CD4-positive, alpha-beta memory T cell (primary cell): ENCODE results near the gene BIVM. TPM values are rescaled to one million over a fixed set of nuclear protein-coding genes. Genes with fewer than 3 reads are reported as not detected.

Experiments
- CTCF ChIA-PET: fragments of 350-600 bp; sonication (Branson Sonifier 250); formaldehyde crosslinking; loops from one replicate; lab custom pipeline; 2021; ENCODE audit warnings: inconsistent platforms; ENCODE audit not compliant: partially characterized antibody; lab: Charles Lee
- POLR2A ChIA-PET: fragments of 350-600 bp; sonication (Branson Sonifier 250); formaldehyde crosslinking; loops from one replicate; lab custom pipeline; 2021; ENCODE audit not compliant: partially characterized antibody; lab: Charles Lee
- DNase-seq, 5 donors: peaks; one replicate each; pipeline versions ENCODE4 v3.0.0 to v3.0.0-alpha.2; 2020 to 2022; ENCODE audit warnings: mixed read lengths in 1 of 5
- H3K27ac ChIP-seq: one replicate; pipeline ENCODE4 v1.7.0; 2013; ENCODE audit warnings: low read depth, low read length
- H3K27me3 ChIP-seq: 2 replicates; pipeline ENCODE4 v1.7.0; 2013; ENCODE audit warnings: mild to moderate bottlenecking, low read length, moderate library complexity; ENCODE audit not compliant: insufficient read depth
- H3K36me3 ChIP-seq: 2 replicates; pipeline ENCODE4 v1.7.0; 2013; ENCODE audit warnings: mild to moderate bottlenecking, low read length, moderate library complexity; ENCODE audit not compliant: insufficient read depth
- H3K4me1 ChIP-seq: 2 replicates; pipeline ENCODE4 v1.7.0; 2013; ENCODE audit warnings: mild to moderate bottlenecking, low read length, moderate library complexity; ENCODE audit not compliant: insufficient read depth
- H3K4me3 ChIP-seq, 2 donors: one replicate each; pipeline ENCODE4 v1.7.0; 2013; ENCODE audit warnings: low read length in 2 of 2, mild to moderate bottlenecking in 1 of 2
- H3K9me3 ChIP-seq, 2 donors: one replicate each; pipeline ENCODE4 v1.7.0; 2013; ENCODE audit warnings: low read length in 2 of 2, control low read depth in 1 of 2; ENCODE audit not compliant: control insufficient read depth in 1 of 2
- H3K27ac Mint-ChIP-seq, 7 donors: one replicate each; pipeline ENCODE4 v1.8.0; 2020 to 2021; ENCODE audit warnings: mixed read lengths in 7 of 7, mild to moderate bottlenecking in 6 of 7, inconsistent platforms in 3 of 7, moderate library complexity in 3 of 7
- H3K27me3 Mint-ChIP-seq, 2 donors: one replicate each; pipeline ENCODE4 v1.8.0; 2020 to 2021; ENCODE audit warnings: mixed read lengths in 2 of 2
- H3K36me3 Mint-ChIP-seq, 2 donors: one replicate each; pipeline ENCODE4 v1.8.0; 2020 to 2021; ENCODE audit warnings: mixed read lengths in 2 of 2, inconsistent platforms in 1 of 2, mild to moderate bottlenecking in 1 of 2
- H3K4me1 Mint-ChIP-seq, 4 donors: one replicate each; pipeline ENCODE4 v1.8.0; 2020 to 2021; ENCODE audit warnings: mixed read lengths in 4 of 4, mild to moderate bottlenecking in 1 of 4
- H3K4me3 Mint-ChIP-seq, 8 donors: one replicate each; pipeline ENCODE4 v1.8.0; 2020 to 2021; ENCODE audit warnings: mixed read lengths in 8 of 8, mild to moderate bottlenecking in 7 of 8, moderate library complexity in 6 of 8, inconsistent platforms in 3 of 8
- H3K9me3 Mint-ChIP-seq, 8 donors: one replicate each; pipeline ENCODE4 v1.8.0; 2020 to 2021; ENCODE audit warnings: mixed read lengths in 8 of 8, mild to moderate bottlenecking in 5 of 8, inconsistent platforms in 3 of 8, moderate library complexity in 1 of 8
- intact Hi-C: fragments of 100-400 bp; cut with micrococcal nuclease; formaldehyde crosslinking; loops from one replicate; pipeline ENCODE4 v1.15.1; 2023
- polyA plus RNA-seq, 2 donors: library from polyadenylated mRNA; unstranded; fragments of 300-500 nt; fragmentation: Illumina TruSeq; gene quantifications; one replicate each; pipeline ENCODE4 v1.2.3, GENCODE V29; 2021
- total RNA-seq, 2 experiments: library from RNA; stranded (reverse); gene quantifications; one replicate each; pipeline ENCODE4 v1.2.3, GENCODE V29; 2021

The BIVM gene
- total and polyA plus RNA-seq, 4 experiments from 2014 or later: 7.4 to 10.9 (median 9.8) TPM

GRCh38 chr13:102875256-102875655 lies 76.3 kb downstream of the BIVM start:
- intact Hi-C loops: no loop called here
- H3K9me3 Mint-ChIP-seq: no peaks in the 10 kb centered on the region
- Histone ChIP-seq H3K36me3 (peaks cover 35% of the 10 kb centered on the region), H3K27me3 (no peaks in the 10 kb centered on the region), H3K4me1 (peaks cover 8% of the 10 kb centered on the region), H3K4me3 (no peak overlapping the region), H3K27ac (no peak overlapping the region), H3K9me3 (no peaks in the 10 kb centered on the region)
- POLR2A ChIA-PET: no interaction called here
- no peak for DNase-seq
- H3K4me1 Mint-ChIP-seq: peaks cover 8 to 19% (median 11%) of the 10 kb centered on the region in 4 donors
- CTCF ChIA-PET: interaction anchor here (1.2 to 1.3 kb wide), 2 partner anchors 9 to 284 kb away, joined by 3 to 4 read pairs; no protein-coding TSS in a partner anchor
- H3K27ac Mint-ChIP-seq: no peak overlapping the region
- H3K4me3 Mint-ChIP-seq: no peak overlapping the region
- H3K36me3 Mint-ChIP-seq: peaks cover 34 to 62% of the 10 kb centered on the region in 2 donors
- no peaks in the 10 kb centered on the region for H3K27me3 Mint-ChIP-seq

GRCh38 chr13:102877303-102877702 lies 78.4 kb downstream of the BIVM start:
- intact Hi-C loops: no loop called here
- H3K4me3 Mint-ChIP-seq: no peak overlapping the region
- H3K9me3 Mint-ChIP-seq: no peaks in the 10 kb centered on the region
- Histone ChIP-seq H3K36me3 (peaks cover 32% of the 10 kb centered on the region), H3K4me3 (no peak overlapping the region), H3K9me3 (no peaks in the 10 kb centered on the region), H3K27ac (no peak overlapping the region), H3K4me1 (no peaks in the 10 kb centered on the region), H3K27me3 (no peaks in the 10 kb centered on the region)
- no peak overlapping the region for H3K27ac Mint-ChIP-seq
- H3K4me1 Mint-ChIP-seq: peaks cover 0 to 10% (median 4%) of the 10 kb centered on the region in 4 donors
- H3K27me3 Mint-ChIP-seq: no peaks in the 10 kb centered on the region
- peaks cover 32 to 51% of the 10 kb centered on the region in 2 donors for H3K36me3 Mint-ChIP-seq
- no peak for DNase-seq
- ChIA-PET CTCF (no interaction called here), POLR2A (no interaction called here)

GRCh38 chr13:102878481-102878880 lies 79.6 kb downstream of the BIVM start:
- CTCF ChIA-PET: interaction anchor here (1.4 kb wide), 1 partner anchor 8 kb away, joined by 8 read pairs; no protein-coding TSS in a partner anchor
- H3K4me3 ChIP-seq: no peak overlapping the region
- Mint-ChIP-seq H3K27ac (peak overlapping the region in 2 of 7 donors; percentile 11 to 34), H3K27me3 (no peaks in the 10 kb centered on the region), H3K36me3 (peaks cover 28 to 43% of the 10 kb centered on the region in 2 donors), H3K4me3 (no peak overlapping the region), H3K4me1 (peaks cover 0 to 2% (median under 1%) of the 10 kb centered on the region in 4 donors), H3K9me3 (no peaks in the 10 kb centered on the region)
- intact Hi-C loops: no loop called here
- no peaks in the 10 kb centered on the region for H3K27me3 ChIP-seq
- H3K36me3 ChIP-seq: peaks cover 27% of the 10 kb centered on the region
- POLR2A ChIA-PET: no interaction called here
- no peaks in the 10 kb centered on the region for H3K9me3 ChIP-seq
- H3K27ac ChIP-seq: no peak overlapping the region
- DNase-seq: no peak
- H3K4me1 ChIP-seq: no peaks in the 10 kb centered on the region

- H3K27me3 Mint-ChIP-seq: no peaks in the 10 kb centered on the region
- POLR2A ChIA-PET: interaction anchor here (1.2 kb wide), 1 partner anchor 34 kb away, joined by 3 read pairs; the partner anchor contains the start of gene ERCC5
Measured at GRCh38 chr13:102879793-102880499, 81.0 kb downstream of the BIVM start.

GRCh38 chr13:102881819-102882686 lies 83.1 kb downstream of the BIVM start:
- DNase-seq: no peak
- CTCF ChIA-PET: interaction anchor here (1.1 to 4.0 kb wide), 2 partner anchors 12 to 239 kb away, joined by 3 to 33 read pairs; no protein-coding TSS in a partner anchor
- peak overlapping the region in 2 of 7 donors; percentile 3 to 39 for H3K27ac Mint-ChIP-seq

More at GRCh38 chr13:102879793-102880499, 81.0 kb downstream of the BIVM start:
- no peak overlapping the region for H3K4me3 ChIP-seq
- peaks cover 23% of the 10 kb centered on the region for H3K36me3 ChIP-seq
- DNase-seq: no peak
- no peaks in the 10 kb centered on the region for H3K27me3 ChIP-seq
- H3K9me3 ChIP-seq: no peaks in the 10 kb centered on the region
- CTCF ChIA-PET: interaction anchor here (4.0 kb wide), 1 partner anchor 10 kb away, joined by 33 read pairs; no protein-coding TSS in a partner anchor
- H3K4me1 ChIP-seq: no peaks in the 10 kb centered on the region
- Mint-ChIP-seq H3K4me1 (peaks cover 0 to 3% (median under 1%) of the 10 kb centered on the region in 4 donors), H3K9me3 (no peaks in the 10 kb centered on the region), H3K4me3 (no peak overlapping the region), H3K36me3 (peaks cover 23 to 35% of the 10 kb centered on the region in 2 donors), H3K27ac (no peak overlapping the region)
- H3K27ac ChIP-seq: no peak overlapping the region
- intact Hi-C loops: no loop called here

More at GRCh38 chr13:102881819-102882686, 83.1 kb downstream of the BIVM start:
- no peaks in the 10 kb centered on the region for H3K27me3 ChIP-seq
- peaks cover 5% of the 10 kb centered on the region for H3K36me3 ChIP-seq
- Mint-ChIP-seq H3K4me1 (peaks cover 0 to 3% (median under 1%) of the 10 kb centered on the region in 4 donors), H3K4me3 (no peak overlapping the region), H3K36me3 (peaks cover 9 to 13% of the 10 kb centered on the region in 2 donors), H3K9me3 (no peaks in the 10 kb centered on the region), H3K27me3 (no peaks in the 10 kb centered on the region)
- H3K27ac ChIP-seq: no peak overlapping the region
- H3K9me3 ChIP-seq: no peaks in the 10 kb centered on the region
- POLR2A ChIA-PET: no interaction called here
- no peak overlapping the region for H3K4me3 ChIP-seq
- intact Hi-C loops: no loop called here
- H3K4me1 ChIP-seq: no peaks in the 10 kb centered on the region

Other genes starting within 250 kb of the BIVM start
- gene TPP2, start 202.1 kb upstream of the BIVM start, total RNA-seq: 100 to 1,000 TPM; 117 TPM
- gene TPP2, start 202.1 kb upstream of the BIVM start, polyA plus RNA-seq: 10 to 100 TPM; 42.8 to 57.8 TPM
- gene METTL21C, start 104.1 kb upstream of the BIVM start, total RNA-seq: not detected
- not detected for gene METTL21C, start 104.1 kb upstream of the BIVM start, polyA plus RNA-seq
- 1 to 10 TPM; 9.2 to 9.3 TPM for gene TEX30, start 25.3 kb upstream of the BIVM start, total RNA-seq
- gene TEX30, start 25.3 kb upstream of the BIVM start, polyA plus RNA-seq: 10 to 100 TPM; 20.0 to 20.8 TPM
- gene POGLUT2, start 143 bp upstream of the BIVM start, total RNA-seq: 1 to 10 TPM; 1.2 to 1.3 TPM
- gene POGLUT2, start 143 bp upstream of the BIVM start, polyA plus RNA-seq: 1 to 10 TPM in 1 of 2 donors, under 1 TPM in 1; 0.48 to 1.9 TPM
- gene ERCC5, start 46.9 kb downstream of the BIVM start, total RNA-seq: 100 to 1,000 TPM; 134 to 136 TPM
- gene ERCC5, start 46.9 kb downstream of the BIVM start, polyA plus RNA-seq: 10 to 100 TPM; 23.6 to 62.6 TPM